NCI-H2227 (cell line): Measurements from ENCODE around the gene TBC1D1.

Experiments
- DNase-seq: peaks from one replicate; lab custom pipeline; 2025; ENCODE audit not compliant: unreplicated experiment; lab: John Stamatoyannopoulos, UW

TBC1D1 gene

GRCh38 chr4:37988670-37989069, 97.8 kb downstream of the TBC1D1 start:
- no peak for DNase-seq

DNA sequence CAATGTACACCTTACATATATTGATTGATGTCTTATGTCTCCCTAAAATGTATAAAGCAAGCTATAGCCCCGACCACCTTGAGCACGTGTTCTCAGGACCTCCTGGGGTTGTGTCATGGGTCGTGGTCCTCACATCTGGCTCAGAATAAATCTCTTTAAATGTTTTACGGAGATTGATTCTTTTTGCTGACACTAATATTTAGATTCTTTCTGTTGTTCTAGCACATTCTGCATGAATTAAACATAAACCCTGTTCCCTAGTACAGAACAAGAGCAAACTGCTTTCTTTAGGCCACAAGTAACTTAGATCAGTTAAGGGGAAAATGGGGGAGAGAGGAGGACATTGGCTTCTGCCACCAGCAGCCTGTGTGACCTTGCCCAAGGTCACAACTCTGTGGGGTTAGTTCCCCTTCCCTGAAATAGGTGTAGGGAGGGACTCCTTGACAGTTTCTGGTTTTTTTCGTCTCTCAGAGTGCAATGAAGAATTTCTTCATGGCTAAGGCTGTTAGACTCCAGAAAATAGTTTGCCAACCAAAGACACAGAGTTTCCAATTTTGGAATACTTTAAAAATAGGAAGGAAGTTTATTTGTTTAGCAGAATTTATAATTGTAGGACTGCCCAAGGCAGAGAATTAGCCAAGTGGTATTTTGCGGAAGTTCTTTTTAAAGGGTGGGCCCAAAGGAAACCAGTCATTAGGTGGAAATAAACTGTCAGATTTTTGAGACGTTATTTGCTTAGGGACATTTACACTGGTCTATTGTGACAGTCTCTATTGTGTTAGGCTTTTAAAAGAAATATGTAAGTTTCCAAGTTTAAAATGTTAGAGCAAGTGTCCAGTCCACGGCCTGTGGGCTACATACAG, 98.7 kb downstream of the TBC1D1 start:
- DNase-seq: no peak

- DNase-seq: no peak
Observed at GRCh38 chr4:37990731-37991245, 99.9 kb downstream of the TBC1D1 start.

GRCh38 chr4:37991623-37992410, 100.9 kb downstream of the TBC1D1 start:
- no peak for DNase-seq

GRCh38 chr4:37993806-37994205, 102.9 kb downstream of the TBC1D1 start:
- no peak for DNase-seq

GRCh38 chr4:37994569-37994968, 103.7 kb downstream of the TBC1D1 start:
- DNase-seq: no peak

DNA sequence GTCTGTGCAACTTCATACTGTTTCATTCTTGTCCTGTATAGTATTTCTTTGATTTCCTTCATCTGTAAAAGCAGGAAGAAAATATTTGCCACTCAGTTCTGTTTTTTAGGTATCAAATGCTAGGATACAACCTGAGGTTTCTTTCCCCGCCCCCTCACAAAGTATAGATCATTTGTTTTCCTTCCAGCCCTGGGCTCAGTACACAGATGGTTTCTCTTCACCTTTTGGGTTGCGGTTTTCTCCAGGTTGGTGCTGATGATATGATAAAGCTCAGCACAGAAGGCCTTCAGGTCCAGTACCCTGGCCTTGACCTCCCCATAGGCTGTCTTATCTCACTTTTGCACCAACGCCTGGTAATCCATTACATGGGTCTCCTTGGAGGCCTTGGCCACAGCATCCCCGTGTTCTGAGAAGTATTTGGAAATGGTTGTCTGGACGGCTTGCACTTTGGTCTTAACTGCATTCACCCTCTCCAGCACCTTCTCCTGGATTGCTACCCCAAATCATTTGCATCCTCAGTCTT, 104.5 kb downstream of the TBC1D1 start:
- DNase-seq: no peak

DNA sequence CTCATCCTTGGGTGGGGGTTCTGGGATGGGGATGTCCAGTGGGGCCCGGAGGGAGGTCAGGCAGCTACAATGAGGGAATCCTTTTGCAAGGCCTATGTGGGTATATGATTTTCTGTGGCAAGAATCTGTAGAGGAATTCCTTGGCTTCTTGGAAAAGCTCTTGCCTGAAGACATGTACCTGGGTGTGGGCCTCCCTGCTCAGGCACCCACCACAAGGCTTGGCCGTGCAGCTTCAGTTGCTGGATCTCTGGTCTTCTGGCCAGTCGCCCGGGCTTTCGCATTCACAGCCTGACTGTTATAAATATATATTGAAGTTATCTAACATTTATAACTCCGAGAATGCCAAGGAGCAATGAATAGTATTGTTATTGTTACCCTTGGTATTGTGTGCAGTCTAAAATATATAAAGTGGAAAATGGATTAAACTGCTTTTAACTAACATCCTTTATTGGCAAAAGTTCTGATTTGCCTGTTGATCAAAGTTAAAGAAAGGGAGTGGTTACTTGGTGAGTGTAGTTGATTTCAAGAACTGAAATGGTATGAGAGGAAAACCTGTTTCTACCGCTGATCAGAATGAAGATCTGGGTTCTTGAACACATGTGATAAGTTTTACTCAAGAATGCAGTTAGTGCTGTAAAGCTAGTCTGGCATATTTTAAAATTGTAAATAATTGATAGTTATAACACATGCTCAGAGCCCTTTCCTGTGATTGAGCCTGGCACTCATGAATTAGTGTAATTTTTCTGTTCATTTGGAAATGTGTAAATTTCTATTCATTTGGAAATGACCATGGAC, 105.3 kb downstream of the TBC1D1 start:
- no peak for DNase-seq

DNA sequence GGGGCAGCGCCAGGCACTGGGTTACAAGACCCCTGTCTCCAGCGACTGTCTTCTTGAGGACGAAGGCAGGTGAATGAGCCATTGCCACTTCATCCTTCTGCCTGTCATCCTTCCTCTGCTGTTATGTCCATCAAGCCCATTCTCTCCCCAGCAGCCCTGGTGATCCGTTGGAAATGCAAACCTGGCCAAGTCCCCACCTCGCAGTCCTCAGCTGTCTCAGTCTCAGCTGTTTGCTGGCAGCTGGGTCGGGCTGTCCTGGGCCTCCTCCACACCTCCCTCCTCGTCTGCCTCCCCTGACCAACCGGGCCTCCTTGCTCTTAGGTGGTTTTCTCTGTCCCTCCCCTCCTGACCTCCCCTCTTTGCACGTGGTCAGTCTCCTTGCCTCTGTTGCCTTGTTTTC, 107.3 kb downstream of the TBC1D1 start:
- DNase-seq: no peak

- no peak for DNase-seq
Observed at GRCh38 chr4:37999000-37999716, 108.3 kb downstream of the TBC1D1 start.

GRCh38 chr4:37999965-38000364, 109.1 kb downstream of the TBC1D1 start:
- no peak for DNase-seq

- DNase-seq: no peak
Observed at GRCh38 chr4:38001927-38002326, 111.0 kb downstream of the TBC1D1 start.

DNA sequence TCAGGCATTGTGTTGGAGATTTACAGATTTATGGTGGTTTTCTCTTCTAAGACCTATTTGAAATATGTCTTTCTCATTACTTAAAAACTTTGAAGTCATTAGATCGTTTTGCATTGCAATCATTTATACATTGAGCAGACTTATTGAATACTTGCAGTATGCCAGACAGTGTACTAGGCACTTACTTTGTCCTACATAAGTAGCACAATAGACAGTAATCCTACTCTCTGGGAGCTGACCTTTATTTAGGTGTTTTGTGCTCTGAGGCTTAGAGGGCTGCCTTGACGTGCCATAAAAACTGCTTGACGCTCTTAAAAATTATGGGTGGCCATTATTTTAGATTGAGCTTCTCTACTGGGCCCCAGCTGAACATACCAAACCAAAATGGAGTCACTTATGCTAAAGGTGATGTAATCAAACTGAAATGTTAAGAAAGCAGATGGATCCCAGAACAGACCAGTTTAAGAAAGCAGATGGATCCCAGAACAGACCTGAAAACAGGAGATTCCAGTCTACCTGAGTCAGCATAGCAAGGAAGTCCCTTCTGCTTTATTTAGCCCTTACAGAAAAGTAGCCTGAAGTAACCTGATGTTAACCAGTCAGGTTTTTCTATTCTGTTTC, 111.7 kb downstream of the TBC1D1 start:
- no peak for DNase-seq

- no peak for DNase-seq
Observed at GRCh38 chr4:38003102-38003501, 112.2 kb downstream of the TBC1D1 start.

- no peak for DNase-seq
Observed at GRCh38 chr4:38003628-38004027, 112.7 kb downstream of the TBC1D1 start.

DNA sequence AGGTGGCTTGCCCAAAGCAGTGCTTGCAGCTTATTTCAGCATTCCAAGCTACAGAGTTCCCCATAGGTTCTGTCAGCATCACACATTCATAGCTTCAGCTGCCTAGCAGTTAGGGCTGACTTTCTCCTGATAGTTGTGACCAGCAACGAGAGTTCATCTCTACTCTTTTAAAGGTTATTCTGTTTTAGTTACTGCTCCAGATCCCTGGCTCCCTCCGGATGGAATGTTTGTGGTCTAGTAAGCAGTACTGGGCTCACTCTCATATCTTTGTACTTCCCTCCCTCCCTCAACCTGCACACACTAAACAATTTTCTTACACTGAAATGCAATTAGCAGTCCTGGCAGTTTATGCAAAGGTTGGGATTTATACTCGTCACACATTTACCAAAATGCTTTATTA, 113.2 kb downstream of the TBC1D1 start:
- no peak for DNase-seq

- no peak for DNase-seq
Observed at GRCh38 chr4:38004887-38005286, 114.0 kb downstream of the TBC1D1 start.

- DNase-seq: no peak
Observed at GRCh38 chr4:38005637-38006036, 114.8 kb downstream of the TBC1D1 start.

GRCh38 chr4:38007645-38008044, 116.8 kb downstream of the TBC1D1 start:
- DNase-seq: no peak

GRCh38 chr4:38008571-38009021, 117.7 kb downstream of the TBC1D1 start:
- no peak for DNase-seq
